Activated naive CD8-positive, alpha-beta T cell treated with anti-CD3 and anti-CD28 coated beads for 36 hours (primary cell): ENCODE results near the gene SIRT7. TPM values are rescaled to one million over a fixed set of nuclear protein-coding genes. Genes with fewer than 3 reads are reported as not detected.
A peak's percentile ranks its signal among the peaks of the same experiment; 100 is the strongest.

Source experiments
- DNase-seq: peaks from one replicate; pipeline ENCODE4 v3.0.0; 2021
- H3K27ac Mint-ChIP-seq: one replicate; pipeline ENCODE4 v1.8.0; 2022; ENCODE audit warnings: mild to moderate bottlenecking, moderate library complexity, mixed read lengths
- H3K27me3 Mint-ChIP-seq: one replicate; pipeline ENCODE4 v1.8.0; 2022; ENCODE audit warnings: mild to moderate bottlenecking, mixed read lengths
- H3K36me3 Mint-ChIP-seq: one replicate; pipeline ENCODE4 v1.8.0; 2021; ENCODE audit warnings: mild to moderate bottlenecking, mixed read lengths
- H3K4me1 Mint-ChIP-seq: one replicate; pipeline ENCODE4 v1.8.0; 2021; ENCODE audit warnings: mixed read lengths
- H3K4me3 Mint-ChIP-seq: one replicate; pipeline ENCODE4 v1.8.0; 2022; ENCODE audit warnings: mild to moderate bottlenecking, moderate library complexity, mixed read lengths
- H3K9me3 Mint-ChIP-seq: one replicate; pipeline ENCODE4 v1.8.0; 2022; ENCODE audit warnings: mixed read lengths
- total RNA-seq, 2 experiments: library from RNA; stranded (reverse); gene quantifications; one replicate each; pipeline ENCODE4 v1.2.3, GENCODE V29; 2021

SIRT7 gene
- total RNA-seq, 2 experiments from 2014 or later = 27.3 to 30.1 TPM

DNA sequence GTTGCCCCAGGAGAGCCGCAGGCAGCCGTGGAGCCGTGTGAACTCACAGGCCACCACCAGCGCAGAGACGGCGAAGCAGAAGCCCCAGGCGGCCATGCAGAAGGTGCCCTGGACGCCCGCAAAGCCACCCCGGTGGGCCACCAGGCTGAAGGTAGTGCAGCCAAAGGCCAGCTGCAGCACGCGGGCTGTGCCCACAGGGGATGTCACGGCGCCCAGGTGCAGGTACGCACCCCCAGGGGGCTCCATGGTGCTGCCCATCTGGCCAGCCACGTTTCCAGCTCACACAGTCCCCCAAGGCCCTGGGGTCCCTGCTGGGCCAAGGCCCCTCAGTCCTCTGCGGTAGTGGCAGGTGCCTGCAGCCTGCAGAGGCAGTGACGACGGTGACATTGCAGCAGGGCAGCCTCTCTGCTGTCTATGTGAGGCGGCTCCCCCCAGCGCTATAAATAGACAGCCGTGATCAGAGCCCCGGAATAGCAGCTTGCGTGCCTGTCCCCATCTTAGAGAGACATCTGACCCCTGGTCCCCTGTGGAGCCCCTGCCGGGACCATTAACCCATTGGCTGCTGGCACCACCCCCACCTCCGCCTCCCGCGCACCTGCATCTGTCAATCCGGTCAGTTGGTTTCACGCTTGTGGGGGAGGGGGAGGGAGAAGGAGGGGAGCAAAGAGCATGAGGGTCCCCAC is 23.6 kb upstream of the SIRT7 start:
- Mint-ChIP-seq H3K27me3 (peaks cover 23% of the 10 kb centered on the region), H3K9me3 (no peaks in the 10 kb centered on the region), H3K36me3 (peaks cover under 1% of the 10 kb centered on the region), H3K4me1 (peaks cover 4% of the 10 kb centered on the region), H3K27ac (no peak overlapping the region), H3K4me3 (no peak overlapping the region)
- no peak for DNase-seq

DNA sequence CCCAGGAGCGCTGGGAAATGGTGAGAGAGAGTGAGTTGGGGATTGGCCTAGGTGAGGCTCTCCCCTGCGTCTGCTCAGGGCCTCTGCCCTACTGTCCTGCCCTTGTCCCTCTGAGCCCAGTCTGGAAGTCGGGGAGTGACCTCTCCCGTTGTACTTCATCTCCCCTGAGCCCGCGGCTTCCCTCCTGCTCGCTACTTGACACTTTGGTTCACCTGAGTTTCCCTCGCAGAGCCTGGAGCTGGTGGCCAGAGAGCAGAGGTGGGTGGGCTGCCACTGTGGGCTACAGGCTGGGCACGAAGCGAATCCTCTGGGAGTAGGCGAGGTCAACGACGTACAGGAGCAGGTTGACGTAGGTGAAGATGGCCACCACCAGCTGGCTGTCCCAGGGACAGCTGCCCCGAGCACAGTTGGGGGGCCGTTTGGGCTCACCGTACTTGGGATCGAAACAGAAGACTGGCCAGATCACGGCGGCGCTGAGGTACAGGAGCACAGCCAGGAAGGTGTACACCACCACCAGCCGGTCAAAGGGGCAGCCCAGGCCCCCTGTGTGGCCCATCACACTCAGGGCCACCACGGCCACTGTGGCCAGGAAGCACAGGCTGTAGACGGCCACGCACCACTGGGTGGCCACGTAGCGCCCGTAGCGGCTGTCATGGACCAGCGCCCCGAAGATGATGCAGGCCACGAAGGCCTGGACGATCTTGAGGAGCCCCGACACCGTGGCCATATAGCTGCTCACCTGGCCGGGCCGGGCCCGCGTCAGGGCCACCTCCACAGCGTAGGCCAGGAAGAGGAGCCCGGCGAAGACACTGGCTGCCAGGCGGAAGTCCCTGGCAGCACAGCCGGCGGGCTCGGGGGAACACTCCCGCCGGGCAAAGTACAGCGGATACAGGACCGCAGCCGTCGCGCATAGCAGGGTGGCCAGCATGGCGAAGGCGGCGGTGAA is 22.8 kb upstream of the SIRT7 start:
- Mint-ChIP-seq H3K27ac (no peak overlapping the region), H3K4me1 (peaks cover 7% of the 10 kb centered on the region), H3K4me3 (no peak overlapping the region), H3K36me3 (peaks cover 5% of the 10 kb centered on the region), H3K27me3 (peaks cover 23% of the 10 kb centered on the region), H3K9me3 (no peaks in the 10 kb centered on the region)
- DNase-seq = no peak

DNA sequence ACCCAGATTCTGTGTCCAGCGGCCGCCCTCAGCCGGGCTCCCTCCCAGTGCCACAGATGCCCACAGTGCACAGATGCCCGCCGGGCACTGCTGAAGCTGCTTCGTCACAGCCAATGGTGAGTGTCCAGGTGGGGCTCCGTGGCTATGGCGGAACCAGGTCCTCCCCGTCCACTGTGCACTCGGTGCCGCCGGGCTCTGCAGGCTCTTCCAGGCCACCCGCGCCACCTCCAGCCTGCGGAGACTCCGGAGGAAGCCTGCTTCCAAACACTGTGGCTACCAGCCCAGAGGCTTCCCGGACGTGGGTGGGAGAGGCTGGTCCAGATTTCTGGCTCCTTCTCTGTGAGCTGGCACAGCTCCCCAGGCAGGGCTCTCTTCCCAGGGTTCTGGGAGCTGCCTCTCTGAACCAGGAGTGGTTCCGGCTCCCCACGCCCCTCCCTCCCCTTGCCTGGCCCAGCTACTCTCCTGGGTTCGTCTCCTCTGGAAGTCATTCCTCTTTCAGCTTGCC is 22.0 kb upstream of the SIRT7 start:
- H3K36me3 Mint-ChIP-seq = peaks cover 9% of the 10 kb centered on the region
- peaks cover 9% of the 10 kb centered on the region for H3K4me1 Mint-ChIP-seq
- H3K27ac Mint-ChIP-seq = no peak overlapping the region
- H3K27me3 Mint-ChIP-seq = peaks cover 23% of the 10 kb centered on the region
- no peak overlapping the region for H3K4me3 Mint-ChIP-seq
- no peaks in the 10 kb centered on the region for H3K9me3 Mint-ChIP-seq
- no peak for DNase-seq

DNA sequence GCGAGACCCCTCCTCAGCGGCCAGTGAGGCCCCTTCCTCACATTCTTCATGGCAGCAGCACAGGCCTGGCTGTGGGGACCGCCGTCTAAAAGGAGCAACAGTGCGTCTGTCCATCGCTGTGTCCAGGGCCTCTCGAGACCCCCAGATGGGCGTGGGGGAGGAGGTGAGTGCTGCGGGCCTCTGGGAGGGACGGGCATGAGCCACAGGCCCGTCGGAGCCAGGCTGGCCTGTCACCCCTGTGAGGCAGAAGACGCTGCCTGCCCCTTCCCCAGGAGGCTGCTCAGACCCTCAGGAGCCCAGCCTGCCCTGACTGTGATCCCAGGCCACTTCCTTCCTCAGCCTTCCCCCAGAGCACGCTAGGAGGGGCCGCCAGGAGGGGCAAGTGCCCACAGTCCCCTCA is 21.2 kb upstream of the SIRT7 start:
- no peak for DNase-seq
- no peak overlapping the region for H3K4me3 Mint-ChIP-seq
- peaks cover 22% of the 10 kb centered on the region for H3K27me3 Mint-ChIP-seq
- no peak overlapping the region for H3K27ac Mint-ChIP-seq
- H3K4me1 Mint-ChIP-seq = peaks cover 9% of the 10 kb centered on the region
- peaks cover 9% of the 10 kb centered on the region for H3K36me3 Mint-ChIP-seq
- H3K9me3 Mint-ChIP-seq = no peaks in the 10 kb centered on the region

DNA sequence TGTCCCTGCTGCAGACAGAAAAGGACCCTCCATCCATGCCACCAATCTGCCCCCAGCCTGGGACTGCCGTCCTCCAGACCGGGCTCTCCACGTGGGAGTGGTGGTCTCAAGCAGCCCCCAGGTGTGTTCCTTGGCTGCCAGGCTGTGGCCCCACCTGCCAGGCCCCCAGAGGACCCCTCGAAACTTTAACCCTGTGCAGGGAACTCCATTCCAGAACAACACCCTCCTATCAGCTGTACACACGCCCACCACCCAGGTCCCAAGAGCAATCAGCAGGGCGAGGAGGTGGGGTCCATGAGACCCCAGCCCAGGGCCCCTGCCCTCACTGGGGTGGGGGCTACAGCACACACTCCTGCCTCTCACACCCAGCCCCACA is 17.7 kb upstream of the SIRT7 start:
- peaks cover 9% of the 10 kb centered on the region for H3K27me3 Mint-ChIP-seq
- H3K9me3 Mint-ChIP-seq = no peaks in the 10 kb centered on the region
- DNase-seq = no peak
- H3K27ac Mint-ChIP-seq = peak overlapping the region; percentile 70
- peaks cover 19% of the 10 kb centered on the region for H3K36me3 Mint-ChIP-seq
- peak overlapping the region; percentile 89 for H3K4me3 Mint-ChIP-seq
- peaks cover 26% of the 10 kb centered on the region for H3K4me1 Mint-ChIP-seq

DNA sequence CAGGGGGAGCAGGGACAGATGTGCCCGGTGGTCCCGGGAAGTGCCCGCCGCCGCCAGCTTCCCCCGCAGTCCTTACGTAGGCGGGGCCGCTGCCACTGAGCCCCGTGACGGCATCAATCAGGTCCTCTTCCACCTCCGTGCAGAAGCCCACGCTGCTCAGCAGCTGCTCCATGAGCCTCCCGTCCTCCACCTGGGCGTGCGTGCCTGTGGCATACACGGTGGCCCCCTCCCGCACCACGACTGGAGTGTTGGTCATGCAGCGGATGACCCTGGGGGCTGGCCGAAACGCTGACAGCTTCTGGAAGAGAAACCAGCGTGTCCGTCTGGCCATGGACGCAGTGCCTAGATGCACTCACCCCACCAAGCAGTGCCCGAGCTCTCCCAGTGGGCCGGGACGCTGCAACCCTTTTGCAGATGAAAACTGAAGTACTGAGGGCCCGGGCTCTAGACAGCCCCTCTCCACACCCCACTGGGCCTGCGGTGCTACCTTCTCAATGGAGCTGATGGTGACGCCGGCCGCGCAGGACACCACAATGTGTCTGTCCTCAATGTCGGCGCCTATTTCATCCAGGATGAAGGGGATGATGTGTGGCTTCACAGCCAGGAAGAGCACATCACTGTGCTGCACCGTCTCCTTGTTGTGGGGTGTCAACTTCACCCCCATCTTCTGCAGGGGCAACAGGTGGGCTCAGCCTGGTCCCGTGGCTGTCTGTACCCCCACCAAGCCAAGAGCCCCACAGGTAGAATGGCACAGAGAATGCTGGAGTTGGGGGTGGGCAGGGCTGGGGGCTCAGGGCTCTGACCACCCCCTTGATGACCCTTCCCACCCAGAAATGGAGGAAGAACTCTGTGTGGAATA is 17.1 kb upstream of the SIRT7 start:
- H3K4me3 Mint-ChIP-seq = peak overlapping the region; percentile 89
- H3K9me3 Mint-ChIP-seq = no peaks in the 10 kb centered on the region
- H3K4me1 Mint-ChIP-seq = peaks cover 26% of the 10 kb centered on the region
- H3K27me3 Mint-ChIP-seq = peaks cover 5% of the 10 kb centered on the region
- DNase-seq = no peak
- H3K36me3 Mint-ChIP-seq = peaks cover 19% of the 10 kb centered on the region
- peak overlapping the region; percentile 70 for H3K27ac Mint-ChIP-seq

DNA sequence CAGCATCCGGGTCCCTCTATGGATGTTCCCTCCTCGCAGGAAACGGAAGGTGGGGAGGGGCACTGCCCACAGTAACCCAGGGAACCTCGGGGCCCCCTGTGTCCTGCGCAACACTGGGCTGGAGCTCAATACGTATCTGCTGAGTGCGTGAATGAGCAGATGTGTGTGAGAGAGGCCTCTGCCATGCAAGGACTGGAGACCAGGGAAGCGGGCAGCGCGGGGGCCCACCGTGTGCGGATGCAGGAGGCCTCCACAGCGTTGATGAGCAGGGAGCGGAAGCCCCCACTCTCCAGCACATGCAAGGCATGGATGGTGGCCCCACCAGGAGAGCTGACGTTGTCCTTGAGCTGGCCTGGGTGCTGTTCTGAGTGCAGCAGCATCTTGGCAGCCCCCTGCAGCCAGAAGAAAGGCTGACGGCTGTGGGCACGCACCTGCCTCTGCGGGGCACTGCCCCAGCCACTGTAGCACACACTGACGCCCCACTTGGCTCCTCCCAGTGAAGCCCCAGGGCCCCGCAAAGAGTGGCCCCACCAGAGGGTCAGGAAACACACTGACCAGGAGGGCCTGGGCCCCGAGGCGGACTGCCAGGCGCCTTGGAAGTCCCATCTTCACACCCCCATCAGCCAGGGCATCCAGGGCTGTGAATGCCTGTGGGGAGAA is 16.3 kb upstream of the SIRT7 start:
- H3K4me1 Mint-ChIP-seq = peaks cover 26% of the 10 kb centered on the region
- no peak overlapping the region for H3K4me3 Mint-ChIP-seq
- H3K27me3 Mint-ChIP-seq = peaks cover 7% of the 10 kb centered on the region
- peaks cover 19% of the 10 kb centered on the region for H3K36me3 Mint-ChIP-seq
- H3K27ac Mint-ChIP-seq = no peak overlapping the region
- no peaks in the 10 kb centered on the region for H3K9me3 Mint-ChIP-seq
- no peak for DNase-seq

DNA sequence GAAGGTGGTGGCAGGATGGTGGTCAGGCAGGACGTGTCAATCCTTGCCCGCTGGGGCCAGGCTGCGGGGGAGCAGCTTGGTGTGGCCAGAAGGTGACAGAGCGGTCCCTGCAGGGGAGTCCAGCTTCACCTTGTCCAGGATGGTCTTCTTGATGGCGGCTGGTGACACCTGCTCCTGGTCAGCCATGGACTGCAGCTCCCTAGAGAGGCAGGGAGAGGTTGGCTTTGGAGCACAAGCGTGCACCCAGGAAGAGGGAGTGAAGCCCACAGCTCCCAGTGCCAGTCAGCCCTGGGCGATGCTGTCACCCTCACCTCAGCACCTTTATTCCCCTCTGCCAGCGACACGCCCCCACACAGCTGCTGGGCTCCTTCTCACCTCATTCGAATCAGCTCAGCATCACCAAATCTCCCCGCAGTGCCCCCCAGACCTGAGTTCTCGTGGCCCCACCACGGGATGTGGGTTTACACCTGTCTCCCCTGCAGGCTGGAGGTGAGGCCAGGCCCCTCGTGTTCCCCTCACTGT is 15.3 kb upstream of the SIRT7 start:
- H3K27ac Mint-ChIP-seq = no peak overlapping the region
- peaks cover 10% of the 10 kb centered on the region for H3K27me3 Mint-ChIP-seq
- DNase-seq = no peak
- H3K4me3 Mint-ChIP-seq = no peak overlapping the region
- H3K36me3 Mint-ChIP-seq = peaks cover 19% of the 10 kb centered on the region
- H3K9me3 Mint-ChIP-seq = no peaks in the 10 kb centered on the region
- peaks cover 30% of the 10 kb centered on the region for H3K4me1 Mint-ChIP-seq

DNA sequence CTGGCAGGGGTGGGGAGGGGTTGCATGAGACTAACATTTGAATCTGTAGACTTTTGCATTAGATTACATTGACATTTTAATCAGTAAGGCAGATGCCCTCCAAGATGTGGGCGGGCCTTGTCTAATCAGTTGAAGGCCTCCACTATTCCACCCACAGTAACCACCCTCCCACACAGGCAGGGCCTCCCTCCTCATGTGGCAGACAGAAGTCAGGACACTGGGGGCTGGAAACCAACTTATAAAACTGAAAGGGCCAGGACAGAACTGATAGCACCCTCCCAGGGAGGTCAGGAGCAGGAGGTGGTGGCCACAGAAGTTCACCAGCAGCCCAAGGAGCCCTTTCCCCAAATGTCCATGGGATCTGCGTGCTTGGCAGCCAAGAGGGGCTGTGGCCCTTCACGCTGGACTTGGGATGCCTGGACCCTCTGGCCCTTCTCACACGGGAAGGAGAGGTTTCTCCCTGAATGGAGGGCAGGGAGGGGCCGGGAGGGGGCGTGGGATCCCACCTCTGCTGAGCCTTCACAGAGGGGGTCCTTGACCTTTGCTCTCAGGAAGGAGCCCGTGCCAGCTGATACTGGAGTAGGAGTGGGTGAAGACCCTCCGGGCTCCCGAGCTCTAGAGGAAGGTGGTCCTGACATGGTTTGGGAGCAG is 14.5 kb upstream of the SIRT7 start:
- DNase-seq = no peak
- Mint-ChIP-seq H3K4me3 (no peak overlapping the region), H3K27me3 (peaks cover 10% of the 10 kb centered on the region), H3K36me3 (peaks cover 19% of the 10 kb centered on the region), H3K9me3 (no peaks in the 10 kb centered on the region), H3K4me1 (peaks cover 26% of the 10 kb centered on the region), H3K27ac (peak overlapping the region; percentile 20)

DNA sequence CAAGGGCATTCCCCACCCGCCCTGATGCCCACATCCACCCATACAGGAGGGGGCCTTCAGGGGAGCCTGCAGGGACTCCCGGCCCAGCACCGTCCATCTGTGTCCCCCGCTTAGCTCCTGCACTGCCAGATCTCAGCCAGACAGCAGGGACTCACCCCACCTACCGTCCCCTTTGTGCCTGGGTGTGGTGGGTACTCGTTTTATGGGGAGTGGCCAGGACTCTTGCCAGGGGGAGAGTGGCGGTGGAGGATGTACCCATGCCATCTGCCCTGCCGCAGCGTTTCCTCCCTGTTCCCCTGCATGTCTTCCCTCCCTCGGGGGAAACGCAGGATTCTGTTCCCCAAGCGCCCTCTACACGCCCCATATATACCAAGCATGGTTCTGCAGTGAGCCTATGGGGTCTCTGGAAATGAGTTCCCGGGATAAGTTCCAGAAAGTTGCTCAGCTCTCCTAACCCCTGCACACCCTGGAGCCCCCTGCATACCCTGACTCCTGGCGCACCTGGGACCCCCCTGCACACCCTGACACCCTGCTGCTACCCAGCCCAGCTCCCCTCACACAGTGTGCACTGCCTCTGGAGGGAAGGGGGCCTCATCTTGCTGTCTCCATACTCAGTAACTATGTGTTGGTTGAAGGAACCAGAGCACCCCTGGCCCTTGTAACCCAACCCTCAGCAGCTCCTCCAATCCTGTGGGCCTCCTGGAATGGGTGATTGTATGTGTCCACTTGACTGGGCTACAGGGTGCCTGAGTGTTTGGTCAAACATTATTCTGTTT is 13.8 kb upstream of the SIRT7 start:
- Mint-ChIP-seq H3K4me3 (no peak overlapping the region), H3K36me3 (peaks cover 19% of the 10 kb centered on the region), H3K9me3 (no peaks in the 10 kb centered on the region), H3K4me1 (peaks cover 26% of the 10 kb centered on the region), H3K27me3 (peaks cover 10% of the 10 kb centered on the region), H3K27ac (peak overlapping the region; percentile 35)
- no peak for DNase-seq

DNA sequence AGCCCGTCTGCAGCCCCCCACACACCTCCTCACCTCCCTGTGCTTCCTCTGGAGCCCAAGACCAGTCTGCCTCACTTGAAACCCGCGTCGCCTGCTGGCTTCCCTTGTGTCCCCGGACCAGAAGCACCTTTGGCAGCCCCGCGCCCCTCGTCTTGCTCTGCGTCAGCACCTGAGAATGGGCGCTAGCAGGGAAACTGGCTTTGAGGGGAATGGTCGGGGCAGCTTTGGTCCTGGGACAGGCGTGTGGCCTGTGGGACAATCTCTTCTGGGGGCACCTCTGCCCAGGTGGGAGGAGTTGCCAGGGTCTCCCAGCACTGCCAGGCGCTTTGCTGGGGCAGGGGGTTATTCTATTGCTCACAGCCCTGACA is 13.2 kb upstream of the SIRT7 start:
- Mint-ChIP-seq H3K9me3 (no peaks in the 10 kb centered on the region), H3K27ac (peak overlapping the region; percentile 0), H3K4me1 (peaks cover 30% of the 10 kb centered on the region), H3K27me3 (peaks cover 10% of the 10 kb centered on the region), H3K36me3 (peaks cover 17% of the 10 kb centered on the region), H3K4me3 (no peak overlapping the region)
- DNase-seq = no peak

DNA sequence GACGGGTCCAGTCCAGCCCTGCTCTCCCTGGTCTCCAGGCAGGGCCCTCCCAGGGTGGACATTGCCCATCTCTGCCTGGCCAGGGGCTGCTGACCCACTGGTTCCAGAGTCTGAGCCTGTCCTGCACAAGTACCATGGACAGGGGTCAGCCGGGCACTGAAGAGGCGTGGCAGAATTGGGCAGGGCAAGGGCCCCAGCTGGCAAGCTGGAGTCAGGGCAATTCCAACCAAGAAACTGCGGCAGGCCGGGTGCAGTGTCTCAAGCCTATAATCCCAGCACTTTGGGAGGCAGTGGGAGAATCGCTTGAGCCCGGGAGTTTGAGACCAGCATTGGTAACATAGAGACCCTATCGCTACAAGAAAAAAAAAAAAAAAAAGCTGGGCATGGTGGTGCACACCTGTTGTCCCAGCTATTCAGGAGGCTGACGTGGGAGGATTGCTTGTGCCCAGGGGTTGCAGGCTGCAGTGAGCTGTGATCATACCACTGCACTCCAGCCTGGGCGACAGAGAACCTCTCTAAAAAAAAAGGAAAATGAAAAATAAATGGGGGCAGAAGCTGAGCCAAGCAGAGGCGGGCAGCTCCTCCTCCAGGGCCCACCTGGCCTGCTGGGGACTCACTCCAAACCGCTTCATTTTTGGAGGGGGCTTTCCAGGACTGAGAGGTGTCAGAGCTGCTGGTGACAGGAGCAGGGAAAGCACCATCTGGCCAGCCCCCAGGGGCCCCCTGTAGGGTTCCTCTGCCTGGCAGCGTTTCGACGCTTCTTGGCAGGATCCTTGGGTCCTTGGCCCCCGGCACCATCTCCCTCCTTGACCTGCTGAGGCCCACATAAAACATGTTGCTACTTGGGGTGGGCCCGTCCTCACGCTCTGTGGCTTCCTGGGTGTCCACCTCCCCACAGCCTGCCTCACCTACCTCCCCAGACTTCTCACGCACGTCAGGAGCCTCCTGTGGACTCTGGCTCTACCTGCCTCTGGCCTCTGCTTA is 12.5 kb upstream of the SIRT7 start:
- peaks cover 30% of the 10 kb centered on the region for H3K4me1 Mint-ChIP-seq
- H3K9me3 Mint-ChIP-seq = no peaks in the 10 kb centered on the region
- peaks cover 10% of the 10 kb centered on the region for H3K36me3 Mint-ChIP-seq
- H3K4me3 Mint-ChIP-seq = no peak overlapping the region
- DNase-seq = no peak
- H3K27me3 Mint-ChIP-seq = peaks cover 10% of the 10 kb centered on the region
- peak overlapping the region; percentile 0 for H3K27ac Mint-ChIP-seq
